ENCODE measurements around the gene SCG5. TPM values are rescaled to one million over a fixed set of nuclear protein-coding genes. Genes with fewer than 3 reads are reported as not detected.
A peak's percentile ranks its signal among the peaks of the same experiment; 100 is the strongest.

The SCG5 gene
- total and polyA plus RNA-seq, 8 donors = 13.6 to 879 (median 72.3) TPM

DNA sequence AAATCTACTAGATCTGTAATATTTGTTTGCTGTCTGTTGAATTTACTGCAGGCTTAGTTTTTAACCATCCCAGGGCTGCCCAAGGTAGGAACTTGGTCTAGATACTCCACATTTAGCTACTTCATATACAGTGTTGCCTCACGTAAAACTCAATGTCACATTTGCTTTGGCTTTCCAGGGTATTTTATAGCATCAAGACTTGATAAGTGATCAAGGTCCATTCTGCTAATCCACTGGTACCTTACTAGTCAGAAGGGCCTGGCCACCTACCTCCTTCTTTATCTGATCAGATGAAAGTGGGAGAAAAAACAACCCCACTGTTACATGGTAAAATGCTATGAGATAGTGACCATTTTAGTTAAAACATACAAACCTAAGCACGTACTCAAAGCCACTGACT lies 50.8 kb downstream of the SCG5 start:
- Histone ChIP-seq H3K4me3 (no peak overlapping the region), H3K9me3 (no peaks in the 10 kb centered on the region), H3K36me3 (no peaks in the 10 kb centered on the region), H3K27ac (no peak overlapping the region), H3K4me1 (peaks cover 0 to 6% (median 0%) of the 10 kb centered on the region in 3 donors), H3K27me3 (no peaks in the 10 kb centered on the region)
- 92 to 94% methylated on average over 2 of the region's 2 CpGs for WGBS, 2 donors
- ATAC-seq (no peak), DNase-seq (no peak), FAIRE-seq (no peak)
- intact Hi-C loops (cut with DNase I) = no loop called here
- TF ChIP-seq, protein P1, sequence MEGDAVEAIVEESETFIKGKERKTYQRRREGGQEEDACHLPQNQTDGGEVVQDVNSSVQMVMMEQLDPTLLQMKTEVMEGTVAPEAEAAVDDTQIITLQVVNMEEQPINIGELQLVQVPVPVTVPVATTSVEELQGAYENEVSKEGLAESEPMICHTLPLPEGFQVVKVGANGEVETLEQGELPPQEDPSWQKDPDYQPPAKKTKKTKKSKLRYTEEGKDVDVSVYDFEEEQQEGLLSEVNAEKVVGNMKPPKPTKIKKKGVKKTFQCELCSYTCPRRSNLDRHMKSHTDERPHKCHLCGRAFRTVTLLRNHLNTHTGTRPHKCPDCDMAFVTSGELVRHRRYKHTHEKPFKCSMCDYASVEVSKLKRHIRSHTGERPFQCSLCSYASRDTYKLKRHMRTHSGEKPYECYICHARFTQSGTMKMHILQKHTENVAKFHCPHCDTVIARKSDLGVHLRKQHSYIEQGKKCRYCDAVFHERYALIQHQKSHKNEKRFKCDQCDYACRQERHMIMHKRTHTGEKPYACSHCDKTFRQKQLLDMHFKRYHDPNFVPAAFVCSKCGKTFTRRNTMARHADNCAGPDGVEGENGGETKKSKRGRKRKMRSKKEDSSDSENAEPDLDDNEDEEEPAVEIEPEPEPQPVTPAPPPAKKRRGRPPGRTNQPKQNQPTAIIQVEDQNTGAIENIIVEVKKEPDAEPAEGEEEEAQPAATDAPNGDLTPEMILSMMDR (IDR thresholded peaks at IDR 0.05) = no peak

GRCh38 chr15:32694222-32694983 lies 52.9 kb downstream of the SCG5 start:
- Histone ChIP-seq H3K4me3 (no peak overlapping the region), H3K36me3 (no peaks in the 10 kb centered on the region), H3K27ac (no peak overlapping the region), H3K9me3 (no peaks in the 10 kb centered on the region), H3K4me1 (peaks cover 0 to 6% (median 0%) of the 10 kb centered on the region in 3 donors), H3K27me3 (no peaks in the 10 kb centered on the region)
- ATAC-seq (no peak), FAIRE-seq (no peak), DNase-seq (no peak)
- TF ChIP-seq, protein P1 (IDR thresholded peaks at IDR 0.05) = no peak
- WGBS, 2 donors = 81 to 84% methylated on average over 3 of the region's 3 CpGs
- intact Hi-C loops (cut with DNase I) = no loop called here

DNA sequence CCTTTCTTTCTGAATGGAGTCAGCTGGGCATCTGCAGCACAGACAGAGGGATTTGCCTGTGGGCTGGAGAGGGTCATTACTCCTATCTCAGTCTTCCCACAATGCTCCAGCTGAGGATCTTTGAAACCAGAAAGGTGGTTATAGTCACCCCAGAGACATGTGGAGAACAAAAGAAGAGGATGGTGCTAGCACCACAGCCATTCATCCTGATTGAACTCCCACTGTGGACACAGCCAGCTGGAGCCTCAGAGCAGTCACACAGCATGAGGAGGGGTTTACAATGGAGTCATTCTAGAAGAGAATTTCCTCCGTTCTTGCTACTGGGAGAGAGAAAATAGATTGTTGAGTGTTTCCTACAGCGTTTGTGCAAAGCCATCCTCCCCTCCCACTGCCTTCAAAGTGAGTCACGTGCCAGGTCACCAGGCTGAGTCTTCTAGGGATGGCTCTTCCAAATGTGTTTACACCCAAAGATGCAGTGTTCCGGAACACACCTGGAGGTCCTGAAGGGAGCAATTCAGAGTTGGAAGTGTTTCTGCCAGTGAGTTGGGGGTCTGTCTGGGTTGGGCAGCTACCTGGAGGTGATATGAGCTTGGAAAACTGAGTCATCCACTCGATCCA lies 57.4 kb downstream of the SCG5 start:
- Histone ChIP-seq H3K4me1 (peaks cover 4 to 8% (median 5%) of the 10 kb centered on the region in 3 donors), H3K27me3 (no peaks in the 10 kb centered on the region), H3K27ac (no peak overlapping the region), H3K4me3 (no peak overlapping the region), H3K36me3 (no peaks in the 10 kb centered on the region), H3K9me3 (no peaks in the 10 kb centered on the region)
- intact Hi-C loops (cut with DNase I) = no loop called here
- ATAC-seq (no peak), FAIRE-seq (no peak), DNase-seq (no peak)
- TF ChIP-seq, protein P1 (IDR thresholded peaks at IDR 0.05) = no peak
- 90 to 91% methylated on average over 5 of the region's 5 CpGs for WGBS, 2 donors

DNA sequence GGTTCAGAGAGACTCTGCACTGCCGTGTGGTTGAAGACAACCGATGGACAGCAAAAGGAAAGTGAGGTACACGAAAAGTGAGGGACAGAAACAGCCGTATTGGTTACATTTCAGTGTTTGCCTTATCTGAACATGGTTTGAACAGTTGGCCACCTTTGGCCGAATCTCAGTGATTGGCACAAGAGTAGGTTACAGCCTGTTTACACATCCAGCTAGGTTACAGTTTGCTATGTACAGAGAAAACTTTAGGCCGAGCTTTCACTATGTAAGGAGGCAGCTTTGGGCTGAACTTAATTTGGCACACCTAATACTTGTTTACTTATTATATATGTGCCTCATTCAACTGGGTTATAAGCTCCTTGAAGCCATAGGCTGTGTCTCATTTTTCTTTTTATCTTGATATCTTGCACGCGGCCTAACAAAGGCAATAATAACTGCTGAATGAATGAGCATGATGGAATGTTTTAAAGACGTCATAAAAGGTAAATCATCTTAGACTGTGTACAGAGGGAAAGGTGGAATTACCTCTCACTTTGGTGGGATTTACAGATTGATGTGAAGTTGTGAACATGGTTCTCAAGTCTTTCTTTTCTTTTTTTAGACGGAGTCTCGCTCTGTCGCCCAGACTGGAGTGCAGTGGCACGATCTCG lies 59.1 kb downstream of the SCG5 start:
- ATAC-seq = peak; percentile 88 to 96 (median 91)

More for the DNA sequence above, 59.1 kb downstream of the SCG5 start:
- Histone ChIP-seq H3K36me3 (no peaks in the 10 kb centered on the region), H3K4me3 (no peak overlapping the region), H3K4me1 (peaks cover 0 to 8% (median 4%) of the 10 kb centered on the region in 3 donors), H3K27me3 (no peaks in the 10 kb centered on the region), H3K9me3 (no peaks in the 10 kb centered on the region), H3K27ac (peak overlapping the region in 3 of 4 donors; percentile 1 to 38 (median 14))
- TF ChIP-seq, protein P1 (IDR thresholded peaks at IDR 0.05) = no peak
- intact Hi-C loops (cut with DNase I) = no loop called here
- WGBS, 2 donors = 43 to 57% methylated on average over 12 to 14 of the region's 14 CpGs
- no peak for FAIRE-seq
- peak in 4 of 6 donors; percentile 41 to 52 (median 48) for DNase-seq

Measured in pancreas (tissue), 10 donors.